ENCODE measurements around the gene SORL1. TPM values are rescaled to one million over a fixed set of nuclear protein-coding genes. Genes with fewer than 3 reads are reported as not detected.

SORL1 gene
- total RNA-seq, 4 donors from 2014 or later, result 12.1 to 42.8 (median 21.0) TPM

- H3K4me3 ChIP-seq, result no peak overlapping the region
- no peaks in the 10 kb centered on the region for H3K36me3 ChIP-seq
- H3K4me1 ChIP-seq, result peaks cover 10% of the 10 kb centered on the region
- H3K27me3 ChIP-seq, result peaks cover 13% of the 10 kb centered on the region
- 89% methylated on average over 4 of the region's 4 CpGs for WGBS
- no peaks in the 10 kb centered on the region for H3K9me3 ChIP-seq
- H3K27ac ChIP-seq, result no peak overlapping the region
- TF ChIP-seq EP300 (IDR thresholded peaks at IDR 0.05) (no peak), POLR2A (IDR thresholded peaks at IDR 0.05) (no peak), POLR2AphosphoS5 (IDR thresholded peaks at IDR 0.05) (no peak), CTCF (IDR thresholded peaks at IDR 0.05) (no peak)
- DNase-seq (ENCODE audit: low spot score in 2 of 2), result no peak
These were observed 20.1 kb upstream of the SORL1 start for GRCh38 chr11:121431820-121432526.

DNA sequence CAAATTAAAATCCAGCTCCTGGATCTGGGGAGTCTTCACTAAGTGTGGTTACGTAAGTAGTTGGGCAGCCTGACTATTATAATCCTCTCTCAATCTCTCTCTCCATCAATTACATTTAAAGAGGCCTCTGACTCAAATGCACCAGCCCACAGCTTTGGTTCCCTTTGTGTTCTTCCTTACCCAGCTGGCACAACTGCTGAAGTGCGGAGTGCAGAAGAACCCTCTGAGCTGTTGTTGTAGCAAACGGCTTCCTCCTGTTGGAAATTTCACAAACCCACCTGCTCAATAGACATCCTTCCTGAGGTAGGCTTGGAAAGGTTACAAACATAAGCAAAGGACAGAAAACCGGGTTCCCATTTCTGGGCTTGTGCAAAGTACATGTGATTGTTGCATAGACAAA, 17.0 kb upstream of the SORL1 start:
- TF ChIP-seq EP300 (IDR thresholded peaks at IDR 0.05), result no peak
- TF ChIP-seq POLR2A (IDR thresholded peaks at IDR 0.05), result no peak
- no peak for TF ChIP-seq POLR2AphosphoS5 (IDR thresholded peaks at IDR 0.05)
- TF ChIP-seq CTCF (IDR thresholded peaks at IDR 0.05), result no peak
- 50% methylated on average over 4 of the region's 4 CpGs for WGBS
- H3K27ac ChIP-seq, result no peak overlapping the region

DNA sequence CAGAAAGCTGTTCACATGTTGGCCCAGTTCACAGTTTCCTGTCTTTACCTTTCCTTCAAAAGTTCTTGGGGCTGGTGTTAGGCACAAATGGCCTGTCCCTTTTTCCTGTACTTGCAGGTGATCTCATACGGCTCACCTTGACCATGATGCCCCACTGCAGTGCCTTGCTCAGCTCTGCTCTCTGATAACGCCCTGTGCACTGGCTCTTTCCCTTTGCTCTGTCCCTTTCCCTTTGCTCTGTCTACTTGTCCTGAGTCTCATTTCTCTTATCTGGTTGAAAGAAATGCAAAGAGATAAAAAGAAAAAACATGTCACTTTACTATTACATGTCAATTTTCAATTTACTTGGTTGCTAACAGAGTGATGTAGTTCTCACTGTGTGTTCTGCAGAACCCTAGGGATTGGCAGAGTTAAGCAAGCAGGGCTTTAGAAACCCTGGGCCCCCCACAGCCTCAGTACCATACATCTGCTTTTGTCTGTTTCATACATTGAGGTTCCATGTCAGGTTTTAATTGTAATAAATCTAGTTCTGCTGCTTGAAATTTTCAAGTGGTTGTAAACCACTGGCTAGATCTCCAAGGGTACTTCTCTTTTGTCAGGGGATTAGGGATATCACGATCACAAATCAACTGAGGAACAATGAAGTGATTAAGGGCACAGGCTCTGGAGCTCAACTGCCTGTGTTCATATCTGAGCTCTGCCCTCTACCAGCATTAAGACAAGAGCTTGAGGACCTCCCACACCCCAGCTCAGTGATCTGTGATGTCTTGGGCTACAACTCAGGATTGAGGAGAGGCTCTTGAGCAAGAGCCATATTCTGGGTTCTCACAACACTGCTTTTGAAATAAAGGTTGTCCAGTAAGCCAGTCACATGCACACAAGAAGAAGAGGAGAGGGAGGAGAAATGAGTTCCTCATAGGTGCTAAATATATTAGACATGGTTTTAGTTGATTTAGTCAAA, 16.3 kb upstream of the SORL1 start:
- 85% methylated on average over 3 of the region's 3 CpGs for WGBS
- Histone ChIP-seq H3K4me3 (no peak overlapping the region), H3K9me3 (no peaks in the 10 kb centered on the region), H3K27me3 (no peaks in the 10 kb centered on the region), H3K4me1 (peaks cover 11% of the 10 kb centered on the region), H3K27ac (no peak overlapping the region), H3K36me3 (no peaks in the 10 kb centered on the region)
- no peak for DNase-seq (ENCODE audit: low spot score in 2 of 2)
- TF ChIP-seq EP300 (IDR thresholded peaks at IDR 0.05), result no peak
- no peak for TF ChIP-seq CTCF (IDR thresholded peaks at IDR 0.05)
- no peak for TF ChIP-seq POLR2AphosphoS5 (IDR thresholded peaks at IDR 0.05)
- TF ChIP-seq POLR2A (IDR thresholded peaks at IDR 0.05), result no peak

More for the DNA sequence above, 17.0 kb upstream of the SORL1 start:
- Histone ChIP-seq H3K4me1 (peaks cover 11% of the 10 kb centered on the region), H3K36me3 (no peaks in the 10 kb centered on the region), H3K9me3 (no peaks in the 10 kb centered on the region), H3K4me3 (no peak overlapping the region), H3K27me3 (no peaks in the 10 kb centered on the region)
- DNase-seq (ENCODE audit: low spot score in 2 of 2), result no peak

DNA sequence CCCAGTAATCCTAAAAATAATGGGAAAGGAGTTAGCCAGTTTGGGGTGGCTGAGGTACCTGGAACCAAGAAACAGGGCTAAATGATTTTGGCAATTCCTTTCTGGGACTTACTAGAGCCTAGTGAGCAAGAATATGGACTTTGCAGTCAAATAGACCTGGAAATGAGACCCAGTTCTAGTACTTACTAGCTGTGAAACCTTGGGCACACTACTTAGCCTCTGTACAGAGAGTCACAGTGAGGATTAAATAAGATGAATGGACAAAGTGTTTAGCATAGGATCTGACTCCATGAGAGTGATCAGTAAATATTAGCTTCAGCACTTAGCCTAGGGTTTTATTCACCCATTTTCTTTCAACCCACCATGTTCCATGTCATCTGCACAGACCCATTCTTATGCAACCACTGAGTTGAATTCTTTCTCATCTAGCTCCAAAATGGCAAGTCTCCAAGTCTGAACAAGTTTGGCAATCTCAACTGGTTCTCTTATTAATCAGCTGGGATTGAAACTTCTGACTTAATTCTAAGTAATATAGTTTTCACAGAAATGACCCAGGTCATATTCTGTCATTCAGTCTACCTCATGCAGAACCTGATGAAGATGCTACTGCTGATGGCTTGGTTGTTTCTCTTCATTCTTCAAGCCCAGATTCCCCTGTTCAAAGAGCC, 15.0 kb upstream of the SORL1 start:
- no peaks in the 10 kb centered on the region for H3K9me3 ChIP-seq
- DNase-seq (ENCODE audit: low spot score in 2 of 2), result no peak
- TF ChIP-seq POLR2AphosphoS5 (IDR thresholded peaks at IDR 0.05), result no peak
- TF ChIP-seq EP300 (IDR thresholded peaks at IDR 0.05), result no peak
- TF ChIP-seq POLR2A (IDR thresholded peaks at IDR 0.05), result no peak
- no peak for TF ChIP-seq CTCF (IDR thresholded peaks at IDR 0.05)
- H3K4me1 ChIP-seq, result peaks cover 11% of the 10 kb centered on the region
- no peak overlapping the region for H3K4me3 ChIP-seq
- no peaks in the 10 kb centered on the region for H3K36me3 ChIP-seq
- no peaks in the 10 kb centered on the region for H3K27me3 ChIP-seq
- H3K27ac ChIP-seq, result no peak overlapping the region

Measured in suprapubic skin (tissue), 4 donors.